Hippocampal formation (tissue), 2 donors: ENCODE data around the gene ALCAM.

Experiments
- DNase-seq, 2 donors: peaks; one replicate each; lab custom pipeline; 2025; lab: John Stamatoyannopoulos, UW

The ALCAM gene

DNA sequence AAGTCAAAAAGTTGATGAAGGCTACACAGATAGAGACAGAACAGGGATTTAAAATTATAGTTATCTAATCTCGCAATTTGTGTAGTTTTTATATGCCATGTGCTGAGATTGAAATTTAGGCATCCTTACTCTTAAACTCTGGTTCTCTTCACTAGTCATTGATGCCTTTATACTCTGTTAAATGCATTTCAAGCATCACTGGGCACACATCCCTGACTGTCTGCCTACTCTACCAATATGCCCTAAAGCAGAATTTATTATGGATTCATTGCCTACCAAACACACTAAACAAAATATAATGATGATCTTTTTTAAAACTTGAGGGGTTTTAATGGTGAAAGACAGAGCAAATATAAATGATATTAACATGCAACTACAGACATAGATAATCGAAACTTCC, 10.3 kb upstream of the ALCAM start:
- no peak for DNase-seq

DNA sequence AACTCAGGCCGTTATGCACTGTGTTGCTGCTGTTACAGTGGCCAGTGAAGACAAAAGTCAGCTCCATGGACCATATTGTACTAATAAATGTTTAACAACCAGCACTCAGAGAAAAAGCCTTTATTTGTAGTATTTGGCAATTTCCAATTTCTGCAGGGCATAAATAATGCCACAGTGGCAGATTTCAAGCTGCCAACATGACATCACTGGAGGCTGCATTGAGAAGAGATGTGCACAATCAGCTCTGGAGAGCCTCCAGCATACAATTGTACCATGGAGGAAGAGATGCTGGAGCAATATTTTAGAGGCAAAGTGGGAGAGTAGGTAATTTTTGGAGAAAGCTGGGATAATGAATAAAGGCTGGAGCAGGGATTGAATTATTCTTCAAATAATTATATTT, 9.7 kb upstream of the ALCAM start:
- peak in 1 of 2 donors; percentile 12 for DNase-seq

DNA sequence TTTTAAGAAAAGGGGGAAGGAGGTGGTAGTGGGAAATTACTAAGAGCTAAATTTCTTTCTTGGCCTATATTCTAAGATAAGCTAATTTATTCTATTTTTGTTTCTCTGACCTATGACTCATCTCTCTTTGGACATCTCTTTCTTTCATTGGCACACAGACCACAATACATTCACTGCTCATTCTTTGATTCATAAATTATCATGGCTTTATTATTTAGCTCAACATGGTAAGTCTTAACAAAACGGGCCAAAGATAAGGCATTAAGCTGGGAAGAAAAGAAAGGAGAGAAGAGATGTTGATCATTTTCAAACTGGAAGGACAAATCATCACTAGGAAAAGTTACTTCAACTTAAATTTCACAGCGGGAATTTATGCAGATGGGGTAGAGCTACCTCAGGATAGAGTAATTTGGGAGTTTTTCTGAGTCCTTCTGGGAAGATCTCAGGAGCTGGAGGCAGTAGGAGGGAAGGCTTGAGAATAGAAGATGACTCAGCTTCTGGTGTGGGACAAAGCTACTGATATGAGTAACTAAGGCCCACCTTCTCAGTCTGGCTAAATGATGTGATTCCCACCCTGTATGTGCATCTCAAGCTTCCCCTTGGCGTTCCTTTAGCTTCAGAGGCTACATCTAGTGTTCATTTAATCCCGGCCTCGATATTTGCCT, 7.5 kb upstream of the ALCAM start:
- DNase-seq = no peak

DNA sequence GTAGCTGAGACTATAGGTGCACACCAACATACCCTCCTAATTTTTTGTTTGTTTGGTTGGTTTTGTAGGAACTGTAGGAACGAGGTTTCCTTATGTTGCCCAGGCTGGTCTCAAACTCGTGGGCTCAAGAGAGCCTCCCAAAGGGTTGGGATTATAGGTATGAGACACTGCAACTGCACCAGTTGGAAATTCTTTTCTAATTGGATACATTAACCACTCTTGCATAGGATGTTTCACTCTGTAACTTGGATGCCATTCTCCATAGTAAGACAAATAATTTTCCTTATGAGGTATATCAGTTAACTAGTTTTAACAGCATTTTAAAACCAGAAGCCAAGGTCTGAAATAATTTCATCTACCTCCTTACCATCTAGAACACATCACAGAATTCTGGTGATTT, 6.7 kb upstream of the ALCAM start:
- no peak for DNase-seq

DNA sequence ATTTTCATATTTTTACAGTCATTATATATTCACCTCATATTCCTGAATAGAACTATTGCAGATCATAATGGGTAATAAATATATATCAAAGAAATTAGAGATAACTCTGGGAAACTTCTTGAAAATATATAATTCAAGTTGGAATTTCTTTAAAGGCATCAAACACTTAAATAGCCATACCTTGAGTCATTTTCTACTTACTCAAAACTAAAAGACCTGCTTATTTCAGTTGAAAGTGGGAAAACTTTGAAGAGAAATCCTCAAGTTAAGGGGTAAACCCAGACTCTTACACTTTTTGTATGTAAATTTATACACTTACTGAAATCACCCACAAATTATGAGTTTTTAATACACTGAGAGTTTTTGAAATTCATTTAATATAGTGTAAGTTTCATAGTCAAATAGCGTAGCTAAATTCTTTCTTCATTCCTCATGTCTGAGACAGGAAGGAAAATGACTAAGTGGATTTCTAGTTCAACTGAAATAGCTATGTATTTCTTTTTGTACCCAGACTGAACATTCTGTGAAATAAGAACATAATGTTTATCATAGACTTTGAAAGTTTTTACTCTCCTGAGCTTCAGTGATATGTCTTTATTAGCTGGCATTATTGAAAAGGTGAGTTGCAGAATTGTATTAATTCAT, 4.6 kb upstream of the ALCAM start:
- DNase-seq = no peak

DNA sequence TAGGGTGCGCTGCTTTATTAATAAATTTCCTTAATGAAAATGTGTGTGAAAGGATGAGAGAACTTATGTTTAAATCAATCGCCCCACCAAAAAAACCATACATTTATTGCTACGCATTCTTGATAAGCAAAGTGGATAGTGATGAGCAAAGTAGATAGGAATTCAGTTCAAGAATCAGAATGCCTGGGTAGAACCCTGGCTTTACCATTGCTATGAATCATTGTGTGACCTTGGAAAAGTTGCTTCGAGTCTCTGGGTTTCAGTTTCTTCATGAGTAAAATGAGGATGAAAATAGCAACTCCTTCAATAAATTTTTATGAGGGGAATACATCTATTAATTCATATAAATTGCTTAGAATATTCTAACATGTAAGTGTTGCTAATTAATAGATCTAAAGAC, 2.6 kb upstream of the ALCAM start:
- no peak for DNase-seq

DNA sequence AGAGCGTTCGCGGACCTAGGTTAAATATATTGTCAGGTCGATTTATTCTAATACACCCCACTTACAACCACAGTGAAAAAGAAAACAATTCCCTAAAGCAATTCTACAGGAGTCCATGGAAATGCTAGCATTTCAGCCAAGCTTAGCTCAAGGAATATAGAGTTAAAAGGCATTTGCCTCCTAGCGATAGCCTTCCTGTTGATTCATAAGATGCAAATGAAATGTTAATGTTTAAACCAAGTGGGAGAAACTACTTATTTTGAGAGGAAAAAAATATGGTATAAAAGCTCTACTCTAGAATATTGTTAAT, 1.7 kb upstream of the ALCAM start:
- no peak for DNase-seq

DNA sequence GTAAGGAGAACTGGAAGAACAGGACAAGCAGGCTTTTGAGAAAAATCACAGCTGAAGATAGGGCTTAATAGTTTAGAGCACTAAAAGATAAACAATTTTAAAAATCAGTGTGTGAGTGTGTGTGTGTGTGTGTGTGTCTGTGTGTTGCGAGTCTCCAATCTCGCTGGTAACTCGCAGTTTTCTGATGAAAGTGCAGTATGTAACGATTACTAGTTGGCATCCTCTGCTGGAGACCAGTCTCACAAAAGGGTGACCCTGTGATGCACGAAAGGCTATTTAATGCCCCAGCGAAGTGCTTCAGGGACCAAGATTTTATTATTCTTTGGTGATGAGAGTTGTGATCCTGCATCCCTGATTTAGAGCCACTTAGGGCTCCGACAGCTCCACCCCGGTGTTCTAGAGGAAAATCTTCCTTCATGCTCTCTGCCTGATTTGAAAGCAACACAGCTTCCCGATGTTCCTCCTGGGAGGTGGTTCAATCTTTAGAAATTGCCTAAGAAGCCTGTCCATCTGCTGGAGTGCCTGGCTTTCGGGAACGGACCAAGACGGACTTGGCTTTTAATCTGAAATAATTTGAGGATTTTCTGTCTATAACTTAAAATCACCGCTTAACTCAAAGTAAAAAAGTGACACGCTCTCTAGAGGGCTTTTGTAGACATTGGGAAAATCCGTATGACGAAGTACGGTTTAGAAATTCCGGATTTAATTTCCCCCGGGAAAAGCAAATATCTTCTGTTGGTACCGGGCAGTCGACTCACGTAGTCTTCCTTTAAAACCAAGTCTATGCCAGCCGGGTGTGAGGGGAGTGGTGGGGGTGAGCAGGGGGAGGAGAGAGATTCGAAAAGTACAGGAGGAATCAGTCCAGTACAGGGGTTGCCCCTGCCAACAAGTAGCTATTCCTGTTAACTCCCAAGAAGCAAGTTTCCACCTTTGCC, 1.1 kb upstream of the ALCAM start:
- DNase-seq = peak; percentile 36 to 77

- no peak for DNase-seq
Observed at GRCh38 chr3:105367063-105367405, 325 bp downstream of the ALCAM start.

- DNase-seq = peak; percentile 67 to 70
Observed at GRCh38 chr3:105367406-105368213, 901 bp downstream of the ALCAM start.

- peak; percentile 61 to 71 for DNase-seq
Observed at GRCh38 chr3:105368566-105369499, 2.1 kb downstream of the ALCAM start.

DNA sequence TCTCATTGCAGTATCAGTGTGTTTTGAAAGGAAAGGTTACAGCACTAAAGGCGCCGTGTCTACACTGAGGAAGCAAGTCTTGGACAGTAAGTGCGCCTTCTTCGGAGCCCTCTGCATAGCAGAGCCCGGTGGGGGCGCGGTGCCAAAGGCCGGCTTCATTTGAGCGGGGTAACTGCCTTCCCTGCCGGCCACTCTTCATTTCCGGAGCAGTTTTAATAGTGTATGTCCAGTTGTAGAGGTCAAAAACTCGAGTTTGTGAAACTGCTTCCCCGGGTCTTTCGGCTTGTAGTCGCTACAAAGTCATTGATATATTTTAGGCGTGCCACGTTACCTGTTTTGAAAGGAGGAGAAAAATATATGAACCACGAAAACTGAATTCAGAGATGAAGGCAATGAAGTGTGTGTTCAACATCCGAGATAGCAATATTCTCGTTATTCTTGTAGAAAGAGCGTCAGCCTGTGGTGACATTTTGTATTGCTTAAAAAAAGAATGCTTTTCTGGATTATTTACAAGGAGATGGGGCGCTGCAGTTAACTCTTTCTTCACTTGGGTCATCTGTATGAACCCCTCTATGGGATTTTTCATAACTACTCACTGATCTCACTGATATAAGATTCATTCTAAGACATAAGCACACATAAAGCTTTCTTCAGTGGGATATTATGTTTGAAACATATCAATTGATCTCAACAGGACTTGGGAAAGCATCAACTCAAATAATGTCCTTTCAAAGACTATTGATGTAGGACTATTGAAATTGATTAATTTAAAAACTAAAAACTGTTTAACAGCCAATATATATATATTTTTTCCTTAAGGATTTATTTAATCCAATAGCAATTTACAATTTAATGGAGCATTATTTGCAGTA, 3.0 kb downstream of the ALCAM start:
- DNase-seq = peak; percentile 74 to 93

GRCh38 chr3:105373383-105373782, 6.7 kb downstream of the ALCAM start:
- no peak for DNase-seq

DNA sequence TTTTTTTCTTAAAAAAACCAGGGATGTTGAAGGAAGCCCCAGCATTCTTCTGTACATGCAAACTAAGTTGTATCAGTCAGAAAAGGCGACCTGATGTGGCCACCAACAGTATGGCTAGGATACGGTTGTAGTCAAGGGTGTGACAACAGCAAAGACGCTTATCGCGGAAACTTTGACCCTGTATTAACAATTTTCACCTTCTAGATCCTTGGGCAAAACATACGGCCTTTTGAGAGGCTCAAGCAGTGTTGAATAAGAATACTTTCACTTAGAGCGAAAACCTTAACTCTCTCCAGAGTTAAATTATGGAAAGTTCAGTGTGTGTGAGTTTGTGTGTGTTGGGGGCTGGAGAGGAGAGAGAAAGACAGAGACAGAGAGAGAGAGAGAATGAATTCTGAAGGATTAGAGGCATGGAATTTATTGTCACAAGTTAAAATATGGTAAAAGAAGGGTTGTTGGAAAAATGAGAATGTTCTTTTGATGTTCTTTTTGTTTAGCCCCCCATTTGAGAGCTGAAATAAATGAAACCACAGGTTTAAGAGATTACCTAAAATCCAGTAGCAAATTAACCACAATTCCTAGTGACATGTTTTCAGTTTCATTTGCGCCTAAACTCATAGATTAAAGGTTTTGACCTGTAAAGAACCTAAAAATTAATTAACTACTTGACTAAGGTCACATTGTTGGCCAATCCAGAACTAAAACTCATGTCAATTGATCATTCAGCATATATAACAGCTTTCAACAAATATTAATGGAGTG, 9.2 kb downstream of the ALCAM start:
- no peak for DNase-seq

DNA sequence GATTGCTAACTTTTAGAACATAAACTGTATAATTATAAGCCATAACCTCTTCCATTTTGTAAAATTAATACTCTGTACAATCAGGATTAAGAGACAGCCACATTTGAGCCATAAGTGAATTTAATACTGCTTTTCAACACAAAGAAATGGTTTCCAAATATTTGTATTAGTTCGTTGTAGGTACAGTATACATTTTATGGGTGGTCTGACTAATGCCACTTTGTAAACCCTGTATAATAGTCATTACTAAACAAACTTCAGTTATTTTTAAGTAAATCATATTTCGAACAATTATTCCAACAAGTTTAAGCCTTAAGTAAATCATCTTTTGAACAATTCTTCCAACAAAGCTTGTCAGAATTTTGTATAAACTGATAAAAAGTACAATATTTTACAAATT, 11.0 kb downstream of the ALCAM start:
- DNase-seq = no peak

- no peak for DNase-seq
Observed at GRCh38 chr3:105385179-105385578, 18.5 kb downstream of the ALCAM start.

DNA sequence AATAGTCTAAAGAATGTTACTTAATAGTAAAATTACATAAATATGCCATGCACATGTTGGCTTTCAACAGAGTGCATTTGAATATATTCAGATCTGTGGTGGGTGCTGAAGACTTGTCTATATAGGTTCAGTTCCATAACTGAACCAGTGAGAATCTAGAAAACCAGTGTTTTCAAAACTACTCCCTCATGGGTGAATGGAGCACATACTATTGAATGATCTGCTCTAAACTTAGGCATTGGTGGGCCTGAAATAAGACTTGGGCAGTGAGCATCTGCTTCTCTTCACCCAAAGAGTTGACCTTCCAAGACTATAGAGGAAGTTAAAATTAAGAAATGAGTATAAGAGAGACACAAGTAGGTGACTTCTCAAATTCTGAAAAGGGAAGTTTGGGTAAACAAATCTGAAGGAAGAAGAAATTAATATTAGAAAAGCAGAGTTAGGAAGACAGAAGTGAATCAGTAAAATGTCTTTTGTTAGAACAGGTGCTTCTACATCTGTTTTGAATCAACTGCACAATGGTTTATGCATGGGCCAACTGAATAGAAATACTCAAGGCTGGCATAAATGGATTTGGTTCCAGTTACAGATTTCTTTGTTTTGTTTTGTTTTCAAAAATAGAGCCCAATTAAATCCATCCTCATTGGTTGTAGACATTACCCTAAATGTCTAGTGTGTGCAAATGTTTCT, 19.3 kb downstream of the ALCAM start:
- DNase-seq = no peak

GRCh38 chr3:105387122-105387751, 20.5 kb downstream of the ALCAM start:
- no peak for DNase-seq
